NT2/D1 (cell line): ENCODE results near the gene IL17RD.

Experiments
- DNase-seq: peaks from one replicate; pipeline ENCODE4 v3.0.0-alpha.2; 2011; ENCODE audit warnings: low read depth, low spot score
- H3K27me3 ChIP-seq: 2 replicates; pipeline ENCODE4 v1.6.0; 2011; ENCODE audit warnings: mild to moderate bottlenecking; ENCODE audit not compliant: insufficient read length, insufficient read depth
- H3K36me3 ChIP-seq: 2 replicates; pipeline ENCODE4 v1.6.1; 2011; ENCODE audit warnings: mild to moderate bottlenecking, low read length, mixed read lengths; ENCODE audit not compliant: insufficient read depth, insufficient read length
- H3K4me1 ChIP-seq: 2 replicates; pipeline ENCODE4 v1.5.1; 2011; ENCODE audit not compliant: insufficient read depth, insufficient read length
- H3K4me3 ChIP-seq: 2 replicates; pipeline ENCODE4 v1.5.1; 2011; ENCODE audit warnings: low read depth; ENCODE audit not compliant: insufficient read length
- H3K9ac ChIP-seq: 2 replicates; pipeline ENCODE4 v1.6.0; 2011; ENCODE audit warnings: low read depth; ENCODE audit not compliant: insufficient read length
- H3K9me3 ChIP-seq: 2 replicates; pipeline ENCODE4 v1.5.1; 2011; ENCODE audit warnings: mild to moderate bottlenecking, low read length; ENCODE audit not compliant: insufficient read depth
- SUZ12 ChIP-seq: IDR thresholded peaks from 2 replicates; pipeline ENCODE4 v1.6.1; 2011; ENCODE audit not compliant: insufficient read length, insufficient read depth; ENCODE audit errors: extremely low read depth
- YY1 ChIP-seq: IDR thresholded peaks from 2 replicates; pipeline ENCODE4 v1.6.1; 2011; ENCODE audit not compliant: insufficient read length, insufficient read depth
- ZNF274 ChIP-seq: IDR thresholded peaks from 2 replicates; pipeline ENCODE4 v1.6.1; 2011; ENCODE audit warnings: mild to moderate bottlenecking, low read depth, low read length

Gene IL17RD

DNA sequence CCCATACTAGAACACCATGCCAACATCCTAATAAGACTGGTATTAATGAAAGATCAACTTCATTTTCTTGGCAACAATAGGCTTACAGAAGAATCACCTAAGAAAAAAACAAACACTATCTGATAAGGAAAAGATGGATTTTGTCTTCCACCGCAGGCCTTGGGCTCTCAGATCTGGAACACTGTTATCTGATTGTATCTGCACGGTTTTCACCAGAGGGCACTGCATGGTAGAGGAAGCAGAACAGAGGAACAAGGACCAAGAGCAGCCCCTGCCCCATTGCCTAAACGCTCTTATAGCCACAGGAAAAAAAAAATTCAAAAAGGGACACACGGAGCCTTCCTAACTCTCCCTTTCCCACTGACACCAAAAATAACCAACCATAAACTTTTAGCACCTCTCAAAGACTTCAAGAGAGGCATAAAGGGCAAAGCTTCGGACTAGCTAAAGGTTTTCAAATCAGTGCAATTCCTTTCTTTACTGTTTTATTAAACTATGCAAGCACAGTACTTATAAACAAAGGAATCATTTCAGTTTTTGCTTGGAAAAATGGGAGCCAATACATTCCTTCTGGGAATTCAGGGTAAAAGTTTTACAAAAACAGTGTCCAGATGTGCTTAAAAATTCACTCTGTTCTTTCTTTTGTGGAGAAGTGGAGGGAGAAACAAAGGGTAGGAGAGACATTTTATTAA lies 23.3 kb downstream of the IL17RD start:
- no peaks in the 10 kb centered on the region for H3K9me3 ChIP-seq
- H3K9ac ChIP-seq = no peak overlapping the region
- H3K36me3 ChIP-seq = no peaks in the 10 kb centered on the region
- H3K4me1 ChIP-seq = peaks cover 2% of the 10 kb centered on the region
- H3K4me3 ChIP-seq = no peak overlapping the region
- H3K27me3 ChIP-seq = no peaks in the 10 kb centered on the region
- no peak for DNase-seq
- TF ChIP-seq SUZ12 (no peak), ZNF274 (no peak), YY1 (no peak)

- H3K36me3 ChIP-seq = no peaks in the 10 kb centered on the region
- DNase-seq = no peak
- no peaks in the 10 kb centered on the region for H3K9me3 ChIP-seq
- H3K9ac ChIP-seq = no peak overlapping the region
- peaks cover 7% of the 10 kb centered on the region for H3K4me1 ChIP-seq
- no peak overlapping the region for H3K4me3 ChIP-seq
- H3K27me3 ChIP-seq = no peaks in the 10 kb centered on the region
- TF ChIP-seq ZNF274 = no peak
Measured at GRCh38 chr3:57140894-57141293, 24.3 kb downstream of the IL17RD start.

DNA sequence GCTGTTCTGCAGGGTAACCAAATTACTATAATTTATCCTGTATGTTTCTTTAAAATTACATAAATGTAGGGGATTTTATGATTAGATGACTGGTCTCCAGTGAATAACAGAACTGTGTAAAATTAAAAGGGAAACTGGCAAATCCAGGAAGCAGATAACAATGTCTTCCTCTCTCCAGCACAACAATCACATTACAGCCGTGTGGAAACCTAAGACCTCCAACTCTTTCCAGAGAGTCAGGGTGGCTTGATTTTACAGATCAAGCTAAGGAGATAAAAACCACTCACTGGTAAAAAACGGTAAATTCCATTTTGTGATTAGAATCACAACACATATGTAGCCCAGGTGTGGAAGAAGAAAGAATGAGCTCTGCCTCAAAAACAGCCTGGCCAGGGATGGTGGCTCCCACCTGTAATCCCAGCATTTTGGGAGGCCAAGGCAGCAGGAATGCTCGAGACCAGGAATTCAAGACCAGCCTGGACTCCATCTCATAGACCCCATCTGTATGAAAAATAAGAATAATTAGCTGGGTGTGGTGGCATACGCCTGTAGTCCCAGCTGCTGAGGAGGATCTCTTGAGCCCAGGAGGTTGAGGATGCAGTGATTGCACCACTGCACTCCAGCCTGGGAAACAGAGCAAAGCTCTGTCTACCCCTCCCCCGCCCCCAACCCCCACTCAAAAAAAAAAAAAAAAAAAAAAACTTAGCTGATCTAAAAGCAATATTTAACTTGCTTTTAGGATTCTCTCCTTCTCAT lies 29.0 kb downstream of the IL17RD start:
- H3K27me3 ChIP-seq = peaks cover 18% of the 10 kb centered on the region

GRCh38 chr3:57133157-57133556 lies 32.0 kb downstream of the IL17RD start:
- peaks cover 13% of the 10 kb centered on the region for H3K4me1 ChIP-seq
- H3K36me3 ChIP-seq = peaks cover 7% of the 10 kb centered on the region
- TF ChIP-seq SUZ12 (no peak), YY1 (no peak), ZNF274 (no peak)
- peaks cover 27% of the 10 kb centered on the region for H3K27me3 ChIP-seq
- no peak overlapping the region for H3K4me3 ChIP-seq
- no peak overlapping the region for H3K9ac ChIP-seq
- DNase-seq = no peak
- no peaks in the 10 kb centered on the region for H3K9me3 ChIP-seq

More for the DNA sequence above, 29.0 kb downstream of the IL17RD start:
- Histone ChIP-seq H3K4me1 (peaks cover 12% of the 10 kb centered on the region), H3K4me3 (no peak overlapping the region), H3K9ac (no peak overlapping the region), H3K9me3 (no peaks in the 10 kb centered on the region), H3K36me3 (peaks cover 7% of the 10 kb centered on the region)
- no peak for TF ChIP-seq ZNF274
- DNase-seq = no peak

GRCh38 chr3:57132674-57133073 lies 32.5 kb downstream of the IL17RD start:
- TF ChIP-seq ZNF274 (no peak), YY1 (no peak), SUZ12 (no peak)
- Histone ChIP-seq H3K27me3 (peaks cover 27% of the 10 kb centered on the region), H3K9ac (no peak overlapping the region), H3K4me1 (peaks cover 16% of the 10 kb centered on the region), H3K4me3 (no peak overlapping the region), H3K9me3 (no peaks in the 10 kb centered on the region), H3K36me3 (peaks cover 7% of the 10 kb centered on the region)
- no peak for DNase-seq

- no peak overlapping the region for H3K9ac ChIP-seq
- H3K4me3 ChIP-seq = no peak overlapping the region
- H3K9me3 ChIP-seq = no peaks in the 10 kb centered on the region
- H3K36me3 ChIP-seq = peaks cover 7% of the 10 kb centered on the region
- no peak for DNase-seq
- H3K27me3 ChIP-seq = peaks cover 27% of the 10 kb centered on the region
- TF ChIP-seq SUZ12 = no peak
- TF ChIP-seq YY1 = no peak
- TF ChIP-seq ZNF274 = no peak
- H3K4me1 ChIP-seq = peaks cover 11% of the 10 kb centered on the region
Measured at GRCh38 chr3:57131210-57131588, 34.0 kb downstream of the IL17RD start.

GRCh38 chr3:57130571-57131209 lies 34.5 kb downstream of the IL17RD start:
- H3K4me3 ChIP-seq = no peak overlapping the region
- DNase-seq = peak; percentile 99
- H3K9ac ChIP-seq = no peak overlapping the region
- no peaks in the 10 kb centered on the region for H3K9me3 ChIP-seq
- peaks cover 9% of the 10 kb centered on the region for H3K4me1 ChIP-seq
- H3K27me3 ChIP-seq = peaks cover 27% of the 10 kb centered on the region
- H3K36me3 ChIP-seq = peaks cover 7% of the 10 kb centered on the region
- TF ChIP-seq YY1 = no peak
- no peak for TF ChIP-seq SUZ12
- TF ChIP-seq ZNF274 = no peak
